Spleen (tissue), 7 donors: ENCODE data around the gene ADORA2A.

Experiments
- POLR2A ChIP-seq, 3 donors: fragments of 450-650 bp; IDR thresholded peaks; one replicate each; pipeline ENCODE4 v1.5.1; 2017; ENCODE audit warnings: antibody characterized with exemption in 3 of 3, mild to moderate bottlenecking in 1 of 3
- TF ChIP-seq, protein P1 (sequence below), 11 experiments: fragments of 200-600 bp in 7 of 11; fragments of 450-650 bp in 4 of 11; sonication (generic) in 4 of 11; IDR thresholded peaks in 8 of 11; conservative IDR thresholded peaks in 3 of 11; 1 replicate in 7 of 11; 2 replicates in 4 of 11; pipeline versions ENCODE4 v1.4.0 to v1.8.0; 2016 to 2021; ENCODE audit warnings: antibody characterized with exemption in 11 of 11, inconsistent platforms in 4 of 11, mild to moderate bottlenecking in 1 of 11
- donor health status: DM: no; HTN: no; CAD: no; lungs with moderate emphysema.
- donor health status: DM: no; HTN: no; CAD: no.
- donor health status: DM: no; HTN: no; CAD: no.

DNA sequence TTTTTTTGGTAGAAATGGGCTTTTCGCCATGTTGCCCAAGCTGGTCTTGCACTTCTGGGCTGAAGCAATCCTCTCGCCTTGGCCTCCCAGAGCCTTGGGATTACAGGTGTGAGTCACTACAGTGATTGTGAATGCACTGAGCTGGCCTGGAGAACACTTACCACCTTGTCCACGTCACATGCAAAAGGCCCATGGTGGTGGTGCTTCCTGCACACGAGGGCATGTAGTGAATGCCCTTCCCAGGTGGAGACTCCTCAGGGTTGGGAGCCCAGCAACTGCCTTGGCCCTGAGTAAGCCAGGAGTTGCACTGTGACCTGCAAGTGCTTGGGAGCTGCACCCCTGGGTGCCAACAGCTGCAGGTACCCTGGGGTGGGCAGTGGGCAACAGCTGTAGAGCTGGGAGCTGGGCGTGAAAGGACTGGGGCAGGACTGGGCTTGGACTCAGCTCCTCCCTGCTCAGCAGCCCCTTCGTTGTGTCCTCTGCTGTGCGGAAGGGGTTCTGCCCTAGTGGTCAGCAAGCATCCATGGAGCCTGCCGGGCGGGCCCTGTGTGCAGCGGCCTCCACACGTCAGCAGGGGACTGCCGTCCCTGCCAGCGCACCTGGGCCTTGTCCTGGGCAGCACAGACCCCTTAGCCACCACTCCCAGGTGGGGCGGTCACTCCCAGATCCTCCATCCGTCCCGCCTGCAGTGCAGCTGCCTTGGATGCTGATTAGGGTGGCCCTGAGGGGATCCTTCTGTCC, 9.3 kb upstream of the ADORA2A start:
- no peak for TF ChIP-seq POLR2A (IDR thresholded peaks at IDR 0.05)
- TF ChIP-seq, protein P1, sequence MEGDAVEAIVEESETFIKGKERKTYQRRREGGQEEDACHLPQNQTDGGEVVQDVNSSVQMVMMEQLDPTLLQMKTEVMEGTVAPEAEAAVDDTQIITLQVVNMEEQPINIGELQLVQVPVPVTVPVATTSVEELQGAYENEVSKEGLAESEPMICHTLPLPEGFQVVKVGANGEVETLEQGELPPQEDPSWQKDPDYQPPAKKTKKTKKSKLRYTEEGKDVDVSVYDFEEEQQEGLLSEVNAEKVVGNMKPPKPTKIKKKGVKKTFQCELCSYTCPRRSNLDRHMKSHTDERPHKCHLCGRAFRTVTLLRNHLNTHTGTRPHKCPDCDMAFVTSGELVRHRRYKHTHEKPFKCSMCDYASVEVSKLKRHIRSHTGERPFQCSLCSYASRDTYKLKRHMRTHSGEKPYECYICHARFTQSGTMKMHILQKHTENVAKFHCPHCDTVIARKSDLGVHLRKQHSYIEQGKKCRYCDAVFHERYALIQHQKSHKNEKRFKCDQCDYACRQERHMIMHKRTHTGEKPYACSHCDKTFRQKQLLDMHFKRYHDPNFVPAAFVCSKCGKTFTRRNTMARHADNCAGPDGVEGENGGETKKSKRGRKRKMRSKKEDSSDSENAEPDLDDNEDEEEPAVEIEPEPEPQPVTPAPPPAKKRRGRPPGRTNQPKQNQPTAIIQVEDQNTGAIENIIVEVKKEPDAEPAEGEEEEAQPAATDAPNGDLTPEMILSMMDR (IDR thresholded peaks at IDR 0.05 in 8 of 11, conservative IDR thresholded peaks at IDR 0.05 in 3 of 11), result no peak
